Measurements from ENCODE around the gene GALNT9. TPM values are rescaled to one million over a fixed set of nuclear protein-coding genes. Genes with fewer than 3 reads are reported as not detected.

The GALNT9 gene
- polyA plus RNA-seq, 2 of the 4 experiments (the other 2 are of a cell fraction): 0.66 to 2.8 TPM

- FAIRE-seq: no peak
- Histone ChIP-seq H3K4me1 (peaks cover 6% of the 10 kb centered on the region; the same call in 1 of the 3 replicates), H3K4me2 (no peak overlapping the region), H3K27ac (no peak overlapping the region), H3K9me3 (no peaks in the 10 kb centered on the region; the same call in 2 of the 3 replicates), H3K4me3 (no peak overlapping the region)
- CTCF ChIA-PET: no interaction called here
- POLR2A ChIA-PET: no interaction called here
- TF ChIP-seq ZC3H11A (IDR thresholded peaks at IDR 0.05): no peak
- no peak for ATAC-seq
- DNase-seq (ENCODE audit: low read depth in 1 of 2, low spot score in 1 of 2): no peak
- 10% methylated on average over 1 of the region's 1 CpG for WGBS (ENCODE audit: missing lambda C conversion rate)
Observed at GRCh38 chr12:132226604-132227003, 102.8 kb downstream of the GALNT9 start.

DNA sequence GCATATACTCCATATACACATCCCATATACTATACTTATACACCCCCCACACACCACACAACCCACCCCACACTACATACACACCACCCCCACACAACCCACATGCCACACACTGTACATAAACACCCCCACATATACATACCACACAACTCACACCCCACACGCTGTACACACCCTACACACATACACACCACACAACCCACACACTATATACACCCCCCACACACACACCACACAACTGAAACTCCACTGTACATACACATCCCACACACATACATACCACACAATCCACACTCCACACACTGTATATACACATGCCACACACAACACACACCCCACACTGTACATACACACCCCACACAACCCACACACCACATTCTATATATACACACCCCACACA lies 104.2 kb downstream of the GALNT9 start:
- POLR2A ChIA-PET: no interaction called here
- no peak for TF ChIP-seq JUNB (IDR thresholded peaks at IDR 0.05)
- no peak for TF ChIP-seq ELK1 (IDR thresholded peaks at IDR 0.05; ENCODE audit: low read depth, low read length)
- TF ChIP-seq ZFP36 (IDR thresholded peaks at IDR 0.05; ENCODE audit: borderline replicate concordance, partially characterized antibody): no peak
- TF ChIP-seq HEYL (CRISPR knock-in tag; IDR thresholded peaks at IDR 0.05): no peak
- TF ChIP-seq ESRRA (IDR thresholded peaks at IDR 0.05; ENCODE audit: borderline replicate concordance, low read length): no peak
- no peak for TF ChIP-seq KDM1A (IDR thresholded peaks at IDR 0.05; ENCODE audit: low read depth)
- TF ChIP-seq, protein P1, sequence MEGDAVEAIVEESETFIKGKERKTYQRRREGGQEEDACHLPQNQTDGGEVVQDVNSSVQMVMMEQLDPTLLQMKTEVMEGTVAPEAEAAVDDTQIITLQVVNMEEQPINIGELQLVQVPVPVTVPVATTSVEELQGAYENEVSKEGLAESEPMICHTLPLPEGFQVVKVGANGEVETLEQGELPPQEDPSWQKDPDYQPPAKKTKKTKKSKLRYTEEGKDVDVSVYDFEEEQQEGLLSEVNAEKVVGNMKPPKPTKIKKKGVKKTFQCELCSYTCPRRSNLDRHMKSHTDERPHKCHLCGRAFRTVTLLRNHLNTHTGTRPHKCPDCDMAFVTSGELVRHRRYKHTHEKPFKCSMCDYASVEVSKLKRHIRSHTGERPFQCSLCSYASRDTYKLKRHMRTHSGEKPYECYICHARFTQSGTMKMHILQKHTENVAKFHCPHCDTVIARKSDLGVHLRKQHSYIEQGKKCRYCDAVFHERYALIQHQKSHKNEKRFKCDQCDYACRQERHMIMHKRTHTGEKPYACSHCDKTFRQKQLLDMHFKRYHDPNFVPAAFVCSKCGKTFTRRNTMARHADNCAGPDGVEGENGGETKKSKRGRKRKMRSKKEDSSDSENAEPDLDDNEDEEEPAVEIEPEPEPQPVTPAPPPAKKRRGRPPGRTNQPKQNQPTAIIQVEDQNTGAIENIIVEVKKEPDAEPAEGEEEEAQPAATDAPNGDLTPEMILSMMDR (IDR thresholded peaks at IDR 0.05): no peak
- TF ChIP-seq KDM5A (IDR thresholded peaks at IDR 0.05): no peak
- no peak for TF ChIP-seq EP300 (IDR thresholded peaks at IDR 0.05)
- no peak for TF ChIP-seq USF2 (IDR thresholded peaks at IDR 0.05)
- no peak for TF ChIP-seq MAZ (IDR thresholded peaks at IDR 0.05; ENCODE audit: borderline replicate concordance, low read depth, low read length)
- no peak for TF ChIP-seq EHF (CRISPR knock-in tag; IDR thresholded peaks at IDR 0.05)
- no peak for TF ChIP-seq NFE2L2 (conservative IDR thresholded peaks at IDR 0.05; ENCODE audit: low read length)
- no peak for TF ChIP-seq HES2 (IDR thresholded peaks at IDR 0.05)
- no peak for TF ChIP-seq POLR2A (IDR thresholded peaks at IDR 0.05; ENCODE audit: low read length)
- no peak for TF ChIP-seq HDAC2 (IDR thresholded peaks at IDR 0.05)
- no peak for TF ChIP-seq PHF8 (IDR thresholded peaks at IDR 0.05; ENCODE audit: borderline replicate concordance, low read depth)
- TF ChIP-seq FOSB (CRISPR knock-in tag; IDR thresholded peaks at IDR 0.05): no peak
- TF ChIP-seq POLR2AphosphoS2 (conservative IDR thresholded peaks at IDR 0.05; ENCODE audit: low read length): no peak
- DNase-seq (ENCODE audit: low read depth in 1 of 2, low spot score in 1 of 2) (no peak), FAIRE-seq (no peak), ATAC-seq (no peak)
- peaks cover 6% of the 10 kb centered on the region; the same call in 1 of the 3 replicates for H3K4me1 ChIP-seq
- no peak overlapping the region for H3K4me2 ChIP-seq
- 22% methylated on average over 1 of the region's 1 CpG for WGBS (ENCODE audit: missing lambda C conversion rate)
- CTCF ChIA-PET: no interaction called here
- H3K27ac ChIP-seq: no peak overlapping the region
- peaks cover 3% of the 10 kb centered on the region; the same call in 2 of the 3 replicates for H3K9me3 ChIP-seq
- H3K4me3 ChIP-seq: no peak overlapping the region

- Histone ChIP-seq H3K27ac (no peak overlapping the region), H3K4me1 (peaks cover 6% of the 10 kb centered on the region; the same call in 1 of the 3 replicates), H3K4me3 (no peak overlapping the region), H3K4me2 (no peak overlapping the region), H3K9me3 (peaks cover 3% of the 10 kb centered on the region; the same call in 2 of the 3 replicates)
- POLR2A ChIA-PET: no interaction called here
- DNase-seq (ENCODE audit: low read depth in 1 of 2, low spot score in 1 of 2): no peak
- no peak for ATAC-seq
- no peak for FAIRE-seq
- CTCF ChIA-PET: no interaction called here
- WGBS (ENCODE audit: missing lambda C conversion rate): 78% methylated on average over 2 of the region's 2 CpGs
- TF ChIP-seq ELK1 (IDR thresholded peaks at IDR 0.05; ENCODE audit: low read depth, low read length): no peak
- no peak for TF ChIP-seq HDAC2 (IDR thresholded peaks at IDR 0.05)
- no peak for TF ChIP-seq CBX2 (IDR thresholded peaks at IDR 0.05; ENCODE audit: borderline replicate concordance, low read depth)
- TF ChIP-seq MYC (IDR thresholded peaks at IDR 0.05; ENCODE audit: borderline replicate concordance, low read length): no peak
- no peak for TF ChIP-seq MAZ (IDR thresholded peaks at IDR 0.05; ENCODE audit: borderline replicate concordance, low read depth, low read length)
- no peak for TF ChIP-seq HOXB5 (CRISPR knock-in tag; IDR thresholded peaks at IDR 0.05)
- no peak for TF ChIP-seq NR3C1 (IDR thresholded peaks at IDR 0.05)
- no peak for TF ChIP-seq ZNF302 (CRISPR knock-in tag; IDR thresholded peaks at IDR 0.05)
- TF ChIP-seq FOSL2 (IDR thresholded peaks at IDR 0.05): no peak
- TF ChIP-seq FOSL2 (CRISPR knock-in tag; IDR thresholded peaks at IDR 0.05): no peak
- TF ChIP-seq, protein P2, sequence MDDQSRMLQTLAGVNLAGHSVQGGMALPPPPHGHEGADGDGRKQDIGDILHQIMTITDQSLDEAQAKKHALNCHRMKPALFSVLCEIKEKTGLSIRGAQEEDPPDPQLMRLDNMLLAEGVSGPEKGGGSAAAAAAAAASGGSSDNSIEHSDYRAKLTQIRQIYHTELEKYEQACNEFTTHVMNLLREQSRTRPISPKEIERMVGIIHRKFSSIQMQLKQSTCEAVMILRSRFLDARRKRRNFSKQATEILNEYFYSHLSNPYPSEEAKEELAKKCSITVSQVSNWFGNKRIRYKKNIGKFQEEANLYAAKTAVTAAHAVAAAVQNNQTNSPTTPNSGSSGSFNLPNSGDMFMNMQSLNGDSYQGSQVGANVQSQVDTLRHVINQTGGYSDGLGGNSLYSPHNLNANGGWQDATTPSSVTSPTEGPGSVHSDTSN (IDR thresholded peaks at IDR 0.05): no peak
- TF ChIP-seq KDM1A (IDR thresholded peaks at IDR 0.05; ENCODE audit: low read depth): no peak
- no peak for TF ChIP-seq RAD21 (conservative IDR thresholded peaks at IDR 0.05 in 1 of 2, IDR thresholded peaks at IDR 0.05 in 1 of 2)
- no peak for TF ChIP-seq CEBPB (IDR thresholded peaks at IDR 0.05)
- TF ChIP-seq POLR2A (IDR thresholded peaks at IDR 0.05; ENCODE audit: low read length): no peak
- TF ChIP-seq KDM5A (IDR thresholded peaks at IDR 0.05): no peak
- no peak for TF ChIP-seq EHF (CRISPR knock-in tag; IDR thresholded peaks at IDR 0.05)
Observed at GRCh38 chr12:132224484-132224883, 104.9 kb downstream of the GALNT9 start.

Data from A549 (cell line).